OCI-LY1 (cell line): ENCODE results near the gene NCOR2.

Source experiments
- EZH2 ChIP-seq: fragments of 200-600 bp; sonication (generic), shearing (Covaris generic); IDR thresholded peaks from 2 replicates; pipeline ENCODE4 v1.8.0; 2017; ENCODE audit warnings: borderline replicate concordance, mixed run types, mild to moderate bottlenecking, antibody characterized with exemption, low read length, moderate library complexity, mixed read lengths
- TF ChIP-seq, protein P1 (sequence below): fragments of 200-600 bp; sonication (generic), shearing (Covaris generic); IDR thresholded peaks from 2 replicates; pipeline ENCODE4 v1.5.1; 2017; ENCODE audit warnings: mild to moderate bottlenecking, antibody characterized with exemption, low read length, moderate library complexity, mixed read lengths

- TF ChIP-seq, protein P1, sequence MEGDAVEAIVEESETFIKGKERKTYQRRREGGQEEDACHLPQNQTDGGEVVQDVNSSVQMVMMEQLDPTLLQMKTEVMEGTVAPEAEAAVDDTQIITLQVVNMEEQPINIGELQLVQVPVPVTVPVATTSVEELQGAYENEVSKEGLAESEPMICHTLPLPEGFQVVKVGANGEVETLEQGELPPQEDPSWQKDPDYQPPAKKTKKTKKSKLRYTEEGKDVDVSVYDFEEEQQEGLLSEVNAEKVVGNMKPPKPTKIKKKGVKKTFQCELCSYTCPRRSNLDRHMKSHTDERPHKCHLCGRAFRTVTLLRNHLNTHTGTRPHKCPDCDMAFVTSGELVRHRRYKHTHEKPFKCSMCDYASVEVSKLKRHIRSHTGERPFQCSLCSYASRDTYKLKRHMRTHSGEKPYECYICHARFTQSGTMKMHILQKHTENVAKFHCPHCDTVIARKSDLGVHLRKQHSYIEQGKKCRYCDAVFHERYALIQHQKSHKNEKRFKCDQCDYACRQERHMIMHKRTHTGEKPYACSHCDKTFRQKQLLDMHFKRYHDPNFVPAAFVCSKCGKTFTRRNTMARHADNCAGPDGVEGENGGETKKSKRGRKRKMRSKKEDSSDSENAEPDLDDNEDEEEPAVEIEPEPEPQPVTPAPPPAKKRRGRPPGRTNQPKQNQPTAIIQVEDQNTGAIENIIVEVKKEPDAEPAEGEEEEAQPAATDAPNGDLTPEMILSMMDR = no peak
- TF ChIP-seq EZH2 = no peak
These were observed 25.1 kb downstream of the NCOR2 start for GRCh38 chr12:124542021-124542949.
